HepG2 (cell line): ENCODE results near the gene TOP2B. TPM values are rescaled to one million over a fixed set of nuclear protein-coding genes. Genes with fewer than 3 reads are reported as not detected.

Experiments used
- ATAC-seq: fragments of 200-7000 bp; cut with Tn5 transposase; 3 replicates; pipeline ENCODE4 v1.9.1; 2020; ENCODE audit warnings: mild to moderate bottlenecking, moderate library complexity
- BruUV-seq: library from RNA; stranded (reverse); fragments of 400-500 nt; replicated peaks from 2 replicates; lab custom pipeline; 2021; lab: Mats Ljungman, UMichigan
- CTCF ChIA-PET: fragments of 300-600 bp; formaldehyde crosslinking; extraction: SDS; loops from one replicate; lab custom pipeline; 2021; ENCODE audit warnings: low total read pairs, inconsistent platforms, low intra/inter-chr PET ratio; lab: Yijun Ruan, JAX
- POLR2A ChIA-PET: fragments of 350-600 bp; sonication (Branson Sonifier 250); formaldehyde crosslinking; loops from one replicate; lab custom pipeline; 2020; ENCODE audit warnings: antibody characterized with exemption, inconsistent platforms; lab: Yijun Ruan, JAX
- DNase-seq: peaks from one replicate; pipeline ENCODE4 v3.0.0-alpha.2; 2015; ENCODE audit warnings: low spot score
- FAIRE-seq: peaks from 3 replicates; lab custom pipeline; 2011; peaks lifted over from hg19 to GRCh38; lab: Jason Lieb, UNC
- H2AFZ ChIP-seq: one replicate; pipeline ENCODE4 v1.6.1; 2011; ENCODE audit warnings: low read length, inconsistent platforms
- H3K27ac ChIP-seq: fragments of 300-600 bp; 3 replicates; pipeline ENCODE4 v1.8.0; 2011; ENCODE audit warnings: mixed run types, mild to moderate bottlenecking, mixed read lengths, low read length, inconsistent platforms; ENCODE audit not compliant: insufficient read depth; ENCODE audit errors: extremely low read length
- H3K27me3 ChIP-seq, 2 experiments: fragments of 200-600 bp in 1 of 2; 2 replicates in 1 of 2; 3 replicates in 1 of 2; pipeline versions ENCODE4 v1.6.0 to v1.8.0; 2011; ENCODE audit warnings: low read length in 2 of 2, mild to moderate bottlenecking in 2 of 2, moderate library complexity in 2 of 2, inconsistent platforms in 1 of 2; ENCODE audit not compliant: insufficient read depth in 2 of 2, control insufficient read depth in 1 of 2
- H3K36me3 ChIP-seq, 2 experiments: fragments of 200-600 bp in 1 of 2; replicated peaks in 1 of 2; 2 replicates in 1 of 2; 3 replicates in 1 of 2; pipeline versions ENCODE4 v1.5.1 to v1.8.0; 2011; ENCODE audit warnings: low read length in 2 of 2, inconsistent platforms in 1 of 2; ENCODE audit not compliant: insufficient read depth in 2 of 2, control insufficient read depth in 1 of 2
- H3K4me1 ChIP-seq: 2 replicates; pipeline ENCODE4 v1.5.1; 2012; ENCODE audit warnings: low read length, inconsistent platforms; ENCODE audit not compliant: insufficient read depth
- H3K4me2 ChIP-seq: 2 replicates; pipeline ENCODE4 v1.6.0; 2011; ENCODE audit warnings: low read depth, low read length, inconsistent platforms
- H3K4me3 ChIP-seq, 3 experiments: fragments of 200-600 bp in 1 of 3; sonication (generic), shearing (Covaris generic) in 1 of 3; replicated peaks in 1 of 3; 2 replicates each; pipeline ENCODE4 v1.5.1; 2011 to 2016; ENCODE audit warnings: low read length in 3 of 3, inconsistent platforms in 2 of 3, low read depth in 2 of 3, mild to moderate bottlenecking in 2 of 3, control low read depth in 1 of 3, mixed read lengths in 1 of 3; ENCODE audit not compliant: insufficient read depth in 1 of 3
- H3K79me2 ChIP-seq: one replicate; pipeline ENCODE4 v1.6.1; 2011; ENCODE audit warnings: low read length, inconsistent platforms; ENCODE audit not compliant: insufficient read depth
- H3K9ac ChIP-seq: 2 replicates; pipeline ENCODE4 v1.6.0; 2011; ENCODE audit warnings: mild to moderate bottlenecking, low read depth, low read length, inconsistent platforms; ENCODE audit not compliant: insufficient read depth
- H3K9me3 ChIP-seq: 2 replicates; pipeline ENCODE4 v1.5.1; 2012; ENCODE audit warnings: mild to moderate bottlenecking, low read length
- H4K20me1 ChIP-seq: 2 replicates; pipeline ENCODE4 v1.6.0; 2011; ENCODE audit warnings: inconsistent platforms, mild to moderate bottlenecking, low read length, moderate library complexity; ENCODE audit not compliant: insufficient read depth
- EZH2 ChIP-seq: conservative IDR thresholded peaks from 2 replicates; pipeline ENCODE4 v1.6.1; 2012; ENCODE audit warnings: mild to moderate bottlenecking, low read depth, low read length, moderate library complexity
- NR0B2 ChIP-seq: sonication (generic); formaldehyde crosslinking; IDR thresholded peaks from 2 replicates; pipeline ENCODE4 v1.4.0; 2020; ENCODE audit warnings: mild to moderate bottlenecking, missing genetic modification reagents
- PATZ1 ChIP-seq: sonication (generic); formaldehyde crosslinking; IDR thresholded peaks from 2 replicates; pipeline ENCODE4 v1.4.0; 2020; ENCODE audit warnings: missing genetic modification reagents
- POLR2A ChIP-seq, 2 experiments: IDR thresholded peaks; 2 replicates each; pipeline ENCODE4 v1.6.1; 2011; ENCODE audit warnings: low read depth in 2 of 2, low read length in 2 of 2, mild to moderate bottlenecking in 1 of 2, moderate library complexity in 1 of 2; ENCODE audit not compliant: insufficient read depth in 1 of 2
- TOPORS ChIP-seq: sonication (generic); formaldehyde crosslinking; IDR thresholded peaks from 2 replicates; pipeline ENCODE4 v1.8.0; 2023; ENCODE audit warnings: mild to moderate bottlenecking, missing genetic modification reagents
- ZBTB10 ChIP-seq: sonication (generic); formaldehyde crosslinking; IDR thresholded peaks from 2 replicates; pipeline ENCODE4 v1.4.0; 2020; ENCODE audit warnings: missing genetic modification reagents, borderline replicate concordance
- ZNF281 ChIP-seq: sonication (generic); formaldehyde crosslinking; IDR thresholded peaks from 2 replicates; pipeline ENCODE4 v1.4.0; 2020; ENCODE audit warnings: missing genetic modification reagents, borderline replicate concordance
- ZNF333 ChIP-seq: sonication (generic); formaldehyde crosslinking; IDR thresholded peaks from 2 replicates; pipeline ENCODE4 v1.4.0; 2020; ENCODE audit warnings: mild to moderate bottlenecking, missing genetic modification reagents, borderline replicate concordance
- ZNF629 ChIP-seq: sonication (generic); formaldehyde crosslinking; conservative IDR thresholded peaks from 2 replicates; pipeline ENCODE4 v1.5.0; 2020; ENCODE audit warnings: missing genetic modification reagents
- WGBS: methylation state at CpG from one replicate; pipeline ENCODE4 v1.1.6; 2017; ENCODE audit warnings: low lambda C conversion rate; 5-methylcytosine and 5-hydroxymethylcytosine counted together
- in situ Hi-C: cut with HindIII; loops from 2 replicates; pipeline ENCODE4 v1.10.0; 2017; ENCODE audit warnings: low pct_unique_long_range_greater_than_20kb; ENCODE audit not compliant: extremely low pct_ligation_motif_present
- intact Hi-C: fragments of 100-400 bp; cut with micrococcal nuclease; formaldehyde crosslinking; loops from one replicate; pipeline ENCODE4 v1.10.0; 2022; ENCODE audit not compliant: unreplicated experiment
- polyA plus RNA-seq, 8 experiments: library from polyadenylated mRNA; depleted of rRNA in 3 of 8; stranded (reverse) in 7 of 8; unstranded in 1 of 8; fragments of >200 nt; fragmentation: Illumina TruSeq in 4 of 8; extraction: Trizol in 4 of 8; gene quantifications; 2 replicates each; pipeline versions ENCODE4 v1.2.1 to v1.2.3, GENCODE V29; 2011 to 2016; ENCODE audit warnings: low read depth in 4 of 8, missing spikeins in 1 of 8, mixed read lengths in 1 of 8; ENCODE audit not compliant: insufficient read depth in 1 of 8
- total RNA-seq, 5 experiments: library from RNA; depleted of rRNA; stranded (reverse); fragments of >200 nt; fragmentation: Illumina TruSeq; extraction: Trizol; gene quantifications; 2 replicates each; pipeline ENCODE4 v1.2.3, GENCODE V29; 2016; ENCODE audit warnings: low read depth in 1 of 5

Gene TOP2B
- total and polyA plus RNA-seq, 2 of the 13 experiments (the other 11 are each of a cell fraction or from before 2014, with no cell fraction given): 27.6 to 88.1 TPM

GRCh38 chr3:25567806-25568524 is 96.7 kb downstream of the TOP2B start:
- Histone ChIP-seq H4K20me1 (no peaks in the 10 kb centered on the region), H3K4me1 (no peaks in the 10 kb centered on the region), H3K4me3 (no peak overlapping the region), H3K36me3 (no peaks in the 10 kb centered on the region), H3K27ac (no peak overlapping the region), H3K27me3 (no peaks in the 10 kb centered on the region; a peak in 1 of 5 replicates), H2AFZ (no peak overlapping the region), H3K9me3 (no peaks in the 10 kb centered on the region), H3K79me2 (no peaks in the 10 kb centered on the region), H3K4me2 (no peak overlapping the region), H3K9ac (no peak overlapping the region)
- intact Hi-C loops: no loop called here
- CTCF ChIA-PET: no interaction called here
- ATAC-seq: no peak
- WGBS: 78% methylated on average over 13 of the region's 14 CpGs
- no peak for FAIRE-seq
- no peak for TF ChIP-seq EZH2
- TF ChIP-seq ZNF629 (CRISPR knock-in tag): peak; percentile 39
- TF ChIP-seq NR0B2 (CRISPR knock-in tag): no peak
- in situ Hi-C loops: no loop called here
- DNase-seq: no peak
- BruUV-seq: no TSS peak
- POLR2A ChIA-PET: no interaction called here

- H3K27me3 ChIP-seq: no peaks in the 10 kb centered on the region
- no peaks in the 10 kb centered on the region for H4K20me1 ChIP-seq
- ATAC-seq: no peak
- in situ Hi-C loops (no loop called here), intact Hi-C loops (no loop called here)
- no peak overlapping the region for H3K4me2 ChIP-seq
- no peak for FAIRE-seq
- no peaks in the 10 kb centered on the region for H3K4me1 ChIP-seq
- H3K27ac ChIP-seq: no peak overlapping the region
- H2AFZ ChIP-seq: no peak overlapping the region
- H3K9ac ChIP-seq: no peak overlapping the region
- POLR2A ChIA-PET: no interaction called here
- CTCF ChIA-PET: no interaction called here
- no peaks in the 10 kb centered on the region for H3K9me3 ChIP-seq
- no peaks in the 10 kb centered on the region for H3K79me2 ChIP-seq
- whole genome bisulfite sequencing: 82% methylated on average over 10 of the region's 10 CpGs
- no peak overlapping the region for H3K4me3 ChIP-seq
- no peak for DNase-seq
- no TSS peak for BruUV-seq
- no peaks in the 10 kb centered on the region for H3K36me3 ChIP-seq
- TF ChIP-seq ZNF281 (CRISPR knock-in tag): no peak
- no peak for TF ChIP-seq POLR2A (IDR thresholded peaks at IDR 0.05; ENCODE audit: insufficient read depth in 1 of 2, low read depth in 2 of 2, low read length in 2 of 2)
- TF ChIP-seq TOPORS (CRISPR knock-in tag): no peak
- TF ChIP-seq ZBTB10 (CRISPR knock-in tag): no peak
- no peak for TF ChIP-seq ZNF333
- TF ChIP-seq PATZ1: no peak
These were observed 97.3 kb downstream of the TOP2B start for GRCh38 chr3:25567388-25567787.
